Breast epithelium (tissue), 4 donors: Measurements from ENCODE around the gene CPEB4. TPM values are rescaled to one million over a fixed set of nuclear protein-coding genes. Genes with fewer than 3 reads are reported as not detected.

Experiments
- DNase-seq, 2 donors: peaks; one replicate each; pipeline ENCODE4 v3.0.0-alpha.2; 2019; ENCODE audit warnings: low spot score in 2 of 2
- H3K27ac ChIP-seq, 2 donors: fragments of 200-600 bp; sonication (generic) in 1 of 2; one replicate each; pipeline ENCODE4 v1.5.1; 2016 to 2019; ENCODE audit warnings: mild to moderate bottlenecking in 1 of 2
- H3K27me3 ChIP-seq, 2 donors: fragments of 200-600 bp; sonication (generic) in 1 of 2; one replicate each; pipeline versions ENCODE4 v1.5.1 to v1.6.0; 2017 to 2019; ENCODE audit warnings: control low read depth in 1 of 2, mild to moderate bottlenecking in 1 of 2
- H3K36me3 ChIP-seq: fragments of 200-600 bp; one replicate; pipeline ENCODE4 v1.5.1; 2019
- H3K4me1 ChIP-seq, 2 donors: fragments of 200-600 bp; sonication (generic); one replicate each; pipeline ENCODE4 v1.5.1; 2016 to 2019; ENCODE audit warnings: control low read depth in 1 of 2
- H3K4me3 ChIP-seq, 3 donors: fragments of 200-600 bp; sonication (generic); 1 replicate in 2 of 3; 2 replicates in 1 of 3; pipeline ENCODE4 v1.5.1; 2016 to 2019; ENCODE audit warnings: mild to moderate bottlenecking in 3 of 3, moderate library complexity in 2 of 3
- H3K9me3 ChIP-seq, 2 donors: fragments of 200-600 bp; sonication (generic) in 1 of 2; one replicate each; pipeline ENCODE4 v1.5.1; 2016 to 2019; ENCODE audit warnings: control low read depth in 1 of 2
- CTCF ChIP-seq, 3 donors: fragments of 450-650 bp; IDR thresholded peaks; one replicate each; pipeline ENCODE4 v1.5.1; 2016 to 2017; ENCODE audit warnings: antibody characterized with exemption in 3 of 3, mild to moderate bottlenecking in 3 of 3, moderate library complexity in 3 of 3
- POLR2A ChIP-seq: fragments of 450-650 bp; IDR thresholded peaks from one replicate; pipeline ENCODE4 v1.6.1; 2016; ENCODE audit warnings: antibody characterized with exemption, mild to moderate bottlenecking, moderate library complexity
- POLR2AphosphoS5 ChIP-seq, 3 donors: sonication (generic); formaldehyde crosslinking; IDR thresholded peaks; one replicate each; pipeline ENCODE4 v1.6.1; 2017; ENCODE audit warnings: antibody characterized with exemption in 3 of 3
- intact Hi-C: fragments of 100-400 bp; cut with DNase I; formaldehyde crosslinking; loops from one replicate; pipeline ENCODE4 v1.15.1; 2023; ENCODE audit warnings: low total_unique reads
- total RNA-seq, 3 donors: library from RNA; depleted of rRNA; stranded (reverse); fragments of >200 nt; gene quantifications; one replicate each; pipeline ENCODE4 v1.1.0, GENCODE V29; 2016

The CPEB4 gene
- total RNA-seq, 3 donors from 2014 or later, result 36.4 to 71.7 (median 49.9) TPM

GRCh38 chr5:173843794-173844193 is 44.4 kb upstream of the CPEB4 start:
- no peak for TF ChIP-seq POLR2A
- TF ChIP-seq POLR2AphosphoS5 (IDR thresholded peaks at IDR 0.05), result no peak
- no peak for TF ChIP-seq CTCF (IDR thresholded peaks at IDR 0.05)
- no peaks in the 10 kb centered on the region for H3K36me3 ChIP-seq
- H3K4me1 ChIP-seq, result no peaks in the 10 kb centered on the region
- intact Hi-C loops, result no loop called here
- no peaks in the 10 kb centered on the region for H3K27me3 ChIP-seq
- no peak overlapping the region for H3K4me3 ChIP-seq
- H3K9me3 ChIP-seq, result peaks cover 1 to 4% of the 10 kb centered on the region in 2 donors
- H3K27ac ChIP-seq, result no peak overlapping the region
- DNase-seq, result no peak

- Histone ChIP-seq H3K36me3 (no peaks in the 10 kb centered on the region), H3K27me3 (no peaks in the 10 kb centered on the region), H3K4me3 (no peak overlapping the region), H3K4me1 (no peaks in the 10 kb centered on the region), H3K27ac (no peak overlapping the region), H3K9me3 (peaks cover 5 to 9% of the 10 kb centered on the region in 2 donors)
- no peak for TF ChIP-seq POLR2AphosphoS5 (IDR thresholded peaks at IDR 0.05)
- intact Hi-C loops, result no loop called here
- no peak for DNase-seq
Observed at GRCh38 chr5:173845321-173845720, 42.8 kb upstream of the CPEB4 start.

GRCh38 chr5:173846929-173847501 is 41.1 kb upstream of the CPEB4 start:
- no peak for DNase-seq
- TF ChIP-seq CTCF (IDR thresholded peaks at IDR 0.05) (no peak), POLR2A (no peak), POLR2AphosphoS5 (IDR thresholded peaks at IDR 0.05) (no peak)
- Histone ChIP-seq H3K4me3 (no peak overlapping the region), H3K9me3 (peaks cover 5 to 9% of the 10 kb centered on the region in 2 donors), H3K4me1 (no peaks in the 10 kb centered on the region), H3K36me3 (no peaks in the 10 kb centered on the region), H3K27me3 (no peaks in the 10 kb centered on the region), H3K27ac (no peak overlapping the region)
- intact Hi-C loops, result no loop called here

GRCh38 chr5:173848986-173849596 is 39.1 kb upstream of the CPEB4 start:
- H3K9me3 ChIP-seq, result peaks cover 5 to 9% of the 10 kb centered on the region in 2 donors
- no peaks in the 10 kb centered on the region for H3K4me1 ChIP-seq
- TF ChIP-seq POLR2A (no peak), CTCF (IDR thresholded peaks at IDR 0.05) (no peak), POLR2AphosphoS5 (IDR thresholded peaks at IDR 0.05) (no peak)
- no peak overlapping the region for H3K27ac ChIP-seq
- H3K27me3 ChIP-seq, result no peaks in the 10 kb centered on the region
- intact Hi-C loops, result no loop called here
- DNase-seq, result no peak
- H3K4me3 ChIP-seq, result no peak overlapping the region
- H3K36me3 ChIP-seq, result no peaks in the 10 kb centered on the region

- H3K27me3 ChIP-seq, result no peaks in the 10 kb centered on the region
- no peak for DNase-seq
- H3K27ac ChIP-seq, result no peak overlapping the region
- no peaks in the 10 kb centered on the region for H3K4me1 ChIP-seq
- H3K9me3 ChIP-seq, result peaks cover 5 to 9% of the 10 kb centered on the region in 2 donors
- no peak overlapping the region for H3K4me3 ChIP-seq
- TF ChIP-seq CTCF (IDR thresholded peaks at IDR 0.05) (no peak), POLR2A (no peak), POLR2AphosphoS5 (IDR thresholded peaks at IDR 0.05) (no peak)
- no peaks in the 10 kb centered on the region for H3K36me3 ChIP-seq
- intact Hi-C loops, result no loop called here
Observed at GRCh38 chr5:173849908-173850307, 38.2 kb upstream of the CPEB4 start.
